Measurements from ENCODE around the gene NECTIN1. TPM values are rescaled to one million over a fixed set of nuclear protein-coding genes. Genes with fewer than 3 reads are reported as not detected.

The NECTIN1 gene
- total and polyA plus RNA-seq, 2 of the 4 experiments (the other 2 are of a cell fraction), result 2.3 to 4.2 TPM

- BruUV-seq (replicated peaks), result no TSS peak
- in situ Hi-C loops (cut with MboI; ENCODE audit: low sequenced_read_pairs), result no loop called here
Observed at GRCh38 chr11:119680541-119681360, 48.2 kb downstream of the NECTIN1 start.

More at GRCh38 chr11:119680541-119681360, 48.2 kb downstream of the NECTIN1 start:
- WGBS, 2 experiments (ENCODE audit: extremely low coverage in 2 of 2, insufficient read length in 1 of 2), result 77% methylated on average over 3 of the region's 11 CpGs; no CpG with 5 or more reads in 1 of the 2 experiments
- no peak overlapping the region for H3K18ac ChIP-seq (ENCODE audit: low read depth, low read length)
- no peak overlapping the region for H2BK120ac ChIP-seq (ENCODE audit: low read depth, low read length)
- H4K5ac ChIP-seq (ENCODE audit: low read depth, low read length), result no peak overlapping the region
- H2BK20ac ChIP-seq (ENCODE audit: low read depth, low read length), result no peak overlapping the region
- ChIA-PET CTCF (interaction anchor here (0.6 kb wide), 1 partner anchor 145 kb away, joined by 6 read pairs; no protein-coding TSS in a partner anchor), POLR2A (ENCODE audit: unreplicated experiment) (no interaction called here)
- dilution Hi-C loops (cut with HindIII; ENCODE audit: low sequenced_read_pairs, unreplicated experiment) (no loop called here), intact Hi-C loops (cut with micrococcal nuclease) (no loop called here)
- DNase-seq (peak; percentile 7), ATAC-seq (ENCODE audit: low read depth) (no peak)
- no peak overlapping the region for H4K91ac ChIP-seq (ENCODE audit: insufficient read depth, low read depth, low read length)
- no peak overlapping the region for H2BK15ac ChIP-seq (ENCODE audit: low read depth, low read length)
- H2AK5ac ChIP-seq (ENCODE audit: low read depth, low read length), result no peak overlapping the region
- H3K4me2 ChIP-seq (ENCODE audit: low read depth, low read length), result no peak overlapping the region
- H3K9me1 ChIP-seq (ENCODE audit: insufficient read depth, low read length), result peaks cover 20% of the 10 kb centered on the region
- H3K79me1 ChIP-seq (ENCODE audit: low read depth in 1 of 2, low read length in 2 of 2), result no peaks in the 10 kb centered on the region
- H3K4ac ChIP-seq (ENCODE audit: low read depth, low read length), result no peak overlapping the region
- 0 out of 2 replicates have a peak, but pooled peaks cover 2% of the 10 kb centered on the region for H3K9me3 ChIP-seq (ENCODE audit: control insufficient read depth, insufficient read depth, low read length)
- no peak for TF ChIP-seq ELK1 (IDR thresholded peaks at IDR 0.05; ENCODE audit: borderline replicate concordance, low read depth, low read length)
- TF ChIP-seq MAZ (IDR thresholded peaks at IDR 0.05; ENCODE audit: borderline replicate concordance, low read depth, low read length), result no peak
- TF ChIP-seq RAD21 (IDR thresholded peaks at IDR 0.05; ENCODE audit: low read length), result no peak
- no peak for TF ChIP-seq CTCF (conservative IDR thresholded peaks at IDR 0.05; ENCODE audit: low read depth, low read length)
- TF ChIP-seq CEBPB (IDR thresholded peaks at IDR 0.05; ENCODE audit: low read depth, low read length), result no peak
- TF ChIP-seq FOS (IDR thresholded peaks at IDR 0.05; ENCODE audit: low read depth, low read length), result no peak
- no peak overlapping the region for H3K23ac ChIP-seq (ENCODE audit: low read depth, low read length)
- H3K4me3 ChIP-seq (ENCODE audit: insufficient read depth, low read depth, low read length), result no peak overlapping the region
- no peaks in the 10 kb centered on the region for H3K36me3 ChIP-seq (ENCODE audit: control insufficient read depth, insufficient read depth, low read length)
- no peak overlapping the region for H3K14ac ChIP-seq (replicated peaks; ENCODE audit: low read depth, low read length)
- no peak overlapping the region for H3K27ac ChIP-seq (ENCODE audit: insufficient read depth, low read length)
- H4K8ac ChIP-seq (ENCODE audit: low read depth in 2 of 2, low read length in 2 of 2), result no peak overlapping the region
- H3K56ac ChIP-seq (ENCODE audit: extremely low read depth, insufficient read depth, low read length), result no peak overlapping the region
- no peaks in the 10 kb centered on the region for H3K27me3 ChIP-seq (ENCODE audit: control insufficient read depth, insufficient read depth, low read length)
- peak overlapping the region; percentile 33 for H2AK9ac ChIP-seq (replicated peaks; ENCODE audit: low read depth, low read length, poor library complexity)
- H2BK5ac ChIP-seq (ENCODE audit: low read depth, low read length, poor library complexity, severe bottlenecking), result no peak overlapping the region
- no peak overlapping the region for H3K9ac ChIP-seq (ENCODE audit: low read depth, low read length)
- peak overlapping the region; percentile 61 for H2AFZ ChIP-seq (replicated peaks; ENCODE audit: low read length, poor library complexity)
- H3K4me1 ChIP-seq (ENCODE audit: control insufficient read depth, insufficient read depth, low read length), result peaks cover 14% of the 10 kb centered on the region
- H4K20me1 ChIP-seq (ENCODE audit: insufficient read depth, low read length), result no peaks in the 10 kb centered on the region

Measured in IMR-90 (cell line).